Activated T-cell treated with anti-CD3 and anti-CD28 coated beads, Interleukin-2, amount 50 U/mL, for 4 hours (primary cell): ENCODE measurements around the gene SCN8A. TPM values are rescaled to one million over a fixed set of nuclear protein-coding genes. Genes with fewer than 3 reads are reported as not detected.
A peak's percentile ranks its signal among the peaks of the same experiment; 100 is the strongest.

Experiments
- ATAC-seq, 2 donors: fragments of 200-7000 bp; cut with Tn5 transposase; one replicate each; pipeline ENCODE4 v1.10.0; 2021
- DNase-seq: peaks from one replicate; pipeline ENCODE4 v3.0.0-alpha.2; 2020
- H3K27me3 Mint-ChIP-seq: one replicate; pipeline ENCODE4 v1.8.0; 2021; ENCODE audit warnings: low read depth, mixed read lengths
- H3K36me3 Mint-ChIP-seq: one replicate; pipeline ENCODE4 v1.8.0; 2022; ENCODE audit warnings: mixed read lengths; ENCODE audit not compliant: insufficient read depth
- H3K4me1 Mint-ChIP-seq: one replicate; pipeline ENCODE4 v1.8.0; 2021; ENCODE audit warnings: low read depth, mixed read lengths
- H3K4me3 Mint-ChIP-seq: one replicate; pipeline ENCODE4 v1.8.0; 2021; ENCODE audit warnings: mild to moderate bottlenecking, moderate library complexity, mixed read lengths
- H3K9me3 Mint-ChIP-seq: one replicate; pipeline ENCODE4 v1.8.0; 2021; ENCODE audit warnings: mixed read lengths
- total RNA-seq, 3 donors: library from RNA; stranded (reverse); gene quantifications; one replicate each; pipeline ENCODE4 v1.2.1, GENCODE V29; 2021

Gene SCN8A
- total RNA-seq, 3 donors from 2014 or later, result 0.23 to 0.46 (median 0.45) TPM

- no peak for ATAC-seq
- Mint-ChIP-seq H3K4me3 (no peak overlapping the region), H3K36me3 (no peaks in the 10 kb centered on the region), H3K27me3 (peaks cover 36% of the 10 kb centered on the region), H3K4me1 (peaks cover 13% of the 10 kb centered on the region), H3K9me3 (no peaks in the 10 kb centered on the region)
- no peak for DNase-seq
Measured at GRCh38 chr12:51833448-51834227, 242.6 kb downstream of the SCN8A start.

GRCh38 chr12:51834411-51834810 is 243.4 kb downstream of the SCN8A start:
- Mint-ChIP-seq H3K4me1 (peaks cover 12% of the 10 kb centered on the region), H3K4me3 (no peak overlapping the region), H3K27me3 (peaks cover 40% of the 10 kb centered on the region)

GRCh38 chr12:51836041-51836826 is 245.2 kb downstream of the SCN8A start:
- Mint-ChIP-seq H3K27me3 (peaks cover 55% of the 10 kb centered on the region), H3K9me3 (no peaks in the 10 kb centered on the region), H3K4me1 (peaks cover 12% of the 10 kb centered on the region), H3K36me3 (no peaks in the 10 kb centered on the region), H3K4me3 (no peak overlapping the region)
- no peak for DNase-seq
- no peak for ATAC-seq

More at GRCh38 chr12:51834411-51834810, 243.4 kb downstream of the SCN8A start:
- no peak for ATAC-seq
- DNase-seq, result no peak
- Mint-ChIP-seq H3K9me3 (no peaks in the 10 kb centered on the region), H3K36me3 (no peaks in the 10 kb centered on the region)

- H3K9me3 Mint-ChIP-seq, result no peaks in the 10 kb centered on the region
- peaks cover 12% of the 10 kb centered on the region for H3K4me1 Mint-ChIP-seq
- H3K4me3 Mint-ChIP-seq, result no peak overlapping the region
- ATAC-seq (no peak), DNase-seq (no peak)
- peaks cover 60% of the 10 kb centered on the region for H3K27me3 Mint-ChIP-seq
- no peaks in the 10 kb centered on the region for H3K36me3 Mint-ChIP-seq
Measured at GRCh38 chr12:51836827-51837173, 245.8 kb downstream of the SCN8A start.

- ATAC-seq (no peak), DNase-seq (no peak)
- Mint-ChIP-seq H3K4me1 (peaks cover 10% of the 10 kb centered on the region), H3K27me3 (peaks cover 61% of the 10 kb centered on the region), H3K36me3 (no peaks in the 10 kb centered on the region), H3K4me3 (no peak overlapping the region), H3K9me3 (no peaks in the 10 kb centered on the region)
Measured at GRCh38 chr12:51837286-51837685, 246.3 kb downstream of the SCN8A start.

GRCh38 chr12:51838036-51838435 is 247.0 kb downstream of the SCN8A start:
- ATAC-seq (no peak), DNase-seq (no peak)
- Mint-ChIP-seq H3K4me1 (peaks cover 3% of the 10 kb centered on the region), H3K4me3 (no peak overlapping the region), H3K36me3 (no peaks in the 10 kb centered on the region), H3K9me3 (no peaks in the 10 kb centered on the region), H3K27me3 (peaks cover 61% of the 10 kb centered on the region)

GRCh38 chr12:51838762-51839161 is 247.7 kb downstream of the SCN8A start:
- Mint-ChIP-seq H3K4me3 (no peak overlapping the region), H3K27me3 (peaks cover 62% of the 10 kb centered on the region), H3K36me3 (no peaks in the 10 kb centered on the region), H3K9me3 (no peaks in the 10 kb centered on the region), H3K4me1 (no peaks in the 10 kb centered on the region)
- DNase-seq (no peak), ATAC-seq (no peak)

- H3K4me3 Mint-ChIP-seq, result no peak overlapping the region
- no peaks in the 10 kb centered on the region for H3K9me3 Mint-ChIP-seq
- H3K36me3 Mint-ChIP-seq, result no peaks in the 10 kb centered on the region
- no peaks in the 10 kb centered on the region for H3K4me1 Mint-ChIP-seq
- peaks cover 65% of the 10 kb centered on the region for H3K27me3 Mint-ChIP-seq
- DNase-seq (no peak), ATAC-seq (no peak)
Measured at GRCh38 chr12:51839310-51839947, 248.4 kb downstream of the SCN8A start.

GRCh38 chr12:51840966-51841365 is 249.9 kb downstream of the SCN8A start:
- ATAC-seq, result no peak
- peaks cover 75% of the 10 kb centered on the region for H3K27me3 Mint-ChIP-seq
- no peaks in the 10 kb centered on the region for H3K36me3 Mint-ChIP-seq
- no peaks in the 10 kb centered on the region for H3K9me3 Mint-ChIP-seq
- DNase-seq, result no peak
- H3K4me1 Mint-ChIP-seq, result peaks cover 1% of the 10 kb centered on the region
- H3K4me3 Mint-ChIP-seq, result no peak overlapping the region

- H3K4me3 Mint-ChIP-seq, result no peak overlapping the region
- no peaks in the 10 kb centered on the region for H3K9me3 Mint-ChIP-seq
- no peak for ATAC-seq
- H3K27me3 Mint-ChIP-seq, result peaks cover 81% of the 10 kb centered on the region
- H3K4me1 Mint-ChIP-seq, result peaks cover 5% of the 10 kb centered on the region
- no peaks in the 10 kb centered on the region for H3K36me3 Mint-ChIP-seq
- DNase-seq, result no peak
Measured at GRCh38 chr12:51841727-51842126, 250.7 kb downstream of the SCN8A start.

- Mint-ChIP-seq H3K36me3 (no peaks in the 10 kb centered on the region), H3K4me1 (peaks cover 9% of the 10 kb centered on the region), H3K27me3 (peaks cover 68% of the 10 kb centered on the region), H3K9me3 (no peaks in the 10 kb centered on the region), H3K4me3 (no peak overlapping the region)
- ATAC-seq, result no peak
- no peak for DNase-seq
Measured at GRCh38 chr12:51844854-51845253, 253.8 kb downstream of the SCN8A start.

GRCh38 chr12:51845482-51845881 is 254.4 kb downstream of the SCN8A start:
- DNase-seq (no peak), ATAC-seq (no peak)
- no peaks in the 10 kb centered on the region for H3K9me3 Mint-ChIP-seq
- no peaks in the 10 kb centered on the region for H3K36me3 Mint-ChIP-seq
- H3K4me1 Mint-ChIP-seq, result peaks cover 9% of the 10 kb centered on the region
- H3K4me3 Mint-ChIP-seq, result no peak overlapping the region
- peaks cover 63% of the 10 kb centered on the region for H3K27me3 Mint-ChIP-seq

- Mint-ChIP-seq H3K36me3 (no peaks in the 10 kb centered on the region), H3K4me1 (peaks cover 12% of the 10 kb centered on the region), H3K27me3 (peaks cover 58% of the 10 kb centered on the region), H3K4me3 (peak overlapping the region; percentile 71), H3K9me3 (no peaks in the 10 kb centered on the region)
- DNase-seq (no peak), ATAC-seq (no peak)
Measured at GRCh38 chr12:51846271-51846691, 255.2 kb downstream of the SCN8A start.

GRCh38 chr12:51846911-51847642 is 256.0 kb downstream of the SCN8A start:
- Mint-ChIP-seq H3K36me3 (no peaks in the 10 kb centered on the region), H3K9me3 (no peaks in the 10 kb centered on the region), H3K4me3 (peak overlapping the region; percentile 71), H3K27me3 (peaks cover 51% of the 10 kb centered on the region), H3K4me1 (peaks cover 15% of the 10 kb centered on the region)
- peak; percentile 64 to 73 for ATAC-seq
- peak; percentile 43 for DNase-seq
